Measurements from ENCODE around the gene LAMC1.
"Not testable (repeated sequence)": the region's sequence is repeated elsewhere in the genome, so short reads cannot be mapped to it uniquely, and the experiment has no call there.

The LAMC1 gene

GRCh38 chr1:183043872-183044854 lies 20.9 kb downstream of the LAMC1 start:
- DNase-seq = no peak

GRCh38 chr1:183044893-183045649 lies 21.9 kb downstream of the LAMC1 start:
- DNase-seq = no peak

- DNase-seq = no peak
Measured at GRCh38 chr1:183048087-183049085, 25.2 kb downstream of the LAMC1 start.

- DNase-seq = no peak
Measured at GRCh38 chr1:183051546-183051945, 28.3 kb downstream of the LAMC1 start.

- DNase-seq = no peak
Measured at GRCh38 chr1:183052861-183053260, 29.6 kb downstream of the LAMC1 start.

- DNase-seq = no peak
Measured at GRCh38 chr1:183058851-183059502, 35.8 kb downstream of the LAMC1 start.

- no peak for DNase-seq
Measured at GRCh38 chr1:183061194-183061593, 38.0 kb downstream of the LAMC1 start.

- DNase-seq = no peak
Measured at GRCh38 chr1:183063349-183063748, 40.1 kb downstream of the LAMC1 start.

- DNase-seq = no peak
Measured at GRCh38 chr1:183065168-183065706, 42.0 kb downstream of the LAMC1 start.

- DNase-seq = not testable (repeated sequence)
Measured at GRCh38 chr1:183066432-183066831, 43.2 kb downstream of the LAMC1 start.

- DNase-seq = no peak
Measured at GRCh38 chr1:183069562-183070216, 46.5 kb downstream of the LAMC1 start.

GRCh38 chr1:183070234-183070922 lies 47.2 kb downstream of the LAMC1 start:
- no peak for DNase-seq

GRCh38 chr1:183070923-183071618 lies 47.9 kb downstream of the LAMC1 start:
- no peak for DNase-seq

- DNase-seq = not testable (repeated sequence)
Measured at GRCh38 chr1:183072595-183072994, 49.4 kb downstream of the LAMC1 start.

- DNase-seq = no peak
Measured at GRCh38 chr1:183073320-183073719, 50.1 kb downstream of the LAMC1 start.

- DNase-seq = no peak
Measured at GRCh38 chr1:183074215-183074614, 51.0 kb downstream of the LAMC1 start.

- DNase-seq = no peak
Measured at GRCh38 chr1:183075861-183076260, 52.6 kb downstream of the LAMC1 start.

- DNase-seq = no peak
Measured at GRCh38 chr1:183077097-183077496, 53.9 kb downstream of the LAMC1 start.

GRCh38 chr1:183079712-183080388 lies 56.6 kb downstream of the LAMC1 start:
- no peak for DNase-seq
